Heart left ventricle (tissue), 16 donors: ENCODE measurements around the gene RTL9. TPM values are rescaled to one million over a fixed set of nuclear protein-coding genes. Genes with fewer than 3 reads are reported as not detected.
"Not testable (repeated sequence)": the region's sequence is repeated elsewhere in the genome, so short reads cannot be mapped to it uniquely, and the experiment has no call there.

Experiments used
- ATAC-seq, 4 donors: fragments of 200-7000 bp; cut with Tn5 transposase; one replicate each; pipeline ENCODE4 v1.9.1; 2020 to 2022; ENCODE audit warnings: moderate library complexity in 4 of 4, mild to moderate bottlenecking in 3 of 4, moderate number of reproducible peaks in 1 of 4
- DNase-seq, 5 donors: peaks; one replicate each; pipeline ENCODE4 v3.0.0-alpha.2; 2020
- H3K27ac ChIP-seq, 12 donors: fragments of 200-600 bp; sonication (generic) in 4 of 12; one replicate each; pipeline versions ENCODE4 v1.5.0 to v1.8.0; 2016 to 2022; ENCODE audit warnings: mild to moderate bottlenecking in 2 of 12
- H3K27me3 ChIP-seq, 9 donors: fragments of 200-600 bp; sonication (generic) in 2 of 9; one replicate each; pipeline versions ENCODE4 v1.5.1 to v1.8.0; 2016 to 2022; ENCODE audit warnings: mild to moderate bottlenecking in 3 of 9
- H3K36me3 ChIP-seq, 9 donors: fragments of 200-600 bp; sonication (generic) in 2 of 9; one replicate each; pipeline versions ENCODE4 v1.5.0 to v1.8.0; 2018 to 2022; ENCODE audit warnings: mild to moderate bottlenecking in 2 of 9
- H3K4me1 ChIP-seq, 12 donors: fragments of 200-600 bp; sonication (generic) in 4 of 12; one replicate each; pipeline versions ENCODE4 v1.5.0 to v1.8.0; 2016 to 2022; ENCODE audit warnings: mild to moderate bottlenecking in 3 of 12
- H3K4me3 ChIP-seq, 12 donors: fragments of 200-600 bp; sonication (generic) in 4 of 12; one replicate each; pipeline versions ENCODE4 v1.5.0 to v1.8.0; 2017 to 2022; ENCODE audit warnings: mild to moderate bottlenecking in 9 of 12, moderate library complexity in 4 of 12
- H3K9me3 ChIP-seq, 12 donors: fragments of 200-600 bp; sonication (generic) in 4 of 12; one replicate each; pipeline versions ENCODE4 v1.5.0 to v1.8.0; 2016 to 2022; ENCODE audit warnings: mild to moderate bottlenecking in 1 of 12
- POLR2A ChIP-seq, 2 donors: fragments of 450-650 bp; IDR thresholded peaks; one replicate each; pipeline ENCODE4 v1.6.1; 2017; ENCODE audit warnings: antibody characterized with exemption in 2 of 2, mild to moderate bottlenecking in 2 of 2, moderate library complexity in 2 of 2
- WGBS, 4 donors: extraction: QIAGEN DNeasy Blood & Tissue Kit in 2 of 4; methylation state at CpG; one replicate each; pipeline versions ENCODE4 v1.1.5 to v1.1.7; 2013 to 2018; 5-methylcytosine and 5-hydroxymethylcytosine counted together
- intact Hi-C, 10 donors: fragments of 100-400 bp; cut with DNase I; formaldehyde crosslinking; loops; one replicate each; pipeline versions ENCODE4 v1.11.1 to v1.14.2; 2022
- polyA plus RNA-seq, 2 donors: library from polyadenylated mRNA; stranded (reverse); fragments of 200-250 nt; gene quantifications; one replicate each; pipeline ENCODE4 v1.2.3, GENCODE V29; 2013
- total RNA-seq, 9 donors: library from RNA; depleted of rRNA in 2 of 9; stranded (reverse); fragments of >200 nt in 2 of 9; fragmentation: NEBNext Ultra II Directional in 3 of 9; extraction: Animal tissue kit (Norgen Biotek cat#: 25700) in 3 of 9; gene quantifications; one replicate each; pipeline versions ENCODE4 v1.1.0 to v1.2.4, GENCODE V29; 2016 to 2023
- TF ChIP-seq, protein P1 (sequence below), 12 donors: fragments of 200-600 bp; sonication (generic) in 4 of 12; IDR thresholded peaks; one replicate each; pipeline versions ENCODE4 v1.5.0 to v1.8.0; 2018 to 2022; ENCODE audit warnings: antibody characterized with exemption in 12 of 12, mild to moderate bottlenecking in 5 of 12
- donor health status: ischemic (EF 13 %, LVEDD 7.1; RV severe dilation, severe dysfunction).
- donor health status: healthy with polysubstance abuse.
- donor health status: DM: no; HTN: yes; CAD: no.
- donor health status: DM: no; HTN: no; CAD: no.
- donor health status: ischemic (EF 25% LVEDD 6.9; RV normal size, moderate dysfunction).
- donor health status: ischemic (EF 25% LVEDD 5.7; RV mildly dilated, moderate dysfunction).
- donor health status: healthy.
- donor health status: DM: yes; HTN: yes; CAD: no.
- donor health status: ischemic (EF 35%, LVEDD 5.7; RV mildly dilated, moderate dysfunction).
- donor health status: nonischemic (EF 11% LVEDD 7.7; RV severe dilation, severe dysfunction).
- donor health status: DM: yes; HTN: yes; CAD: no.
- donor health status: PGD.
- donor health status: ischemic (EF 29% LVEDD 5.4; RV normal size, mild dysfunction).
- donor health status: nonischemic (EF 23%, LVEDD 6.1; RV moderate dilation, normal function).

Gene RTL9
- total and polyA plus RNA-seq, 11 donors = 0.15 to 2.0 (median 0.65) TPM

DNA sequence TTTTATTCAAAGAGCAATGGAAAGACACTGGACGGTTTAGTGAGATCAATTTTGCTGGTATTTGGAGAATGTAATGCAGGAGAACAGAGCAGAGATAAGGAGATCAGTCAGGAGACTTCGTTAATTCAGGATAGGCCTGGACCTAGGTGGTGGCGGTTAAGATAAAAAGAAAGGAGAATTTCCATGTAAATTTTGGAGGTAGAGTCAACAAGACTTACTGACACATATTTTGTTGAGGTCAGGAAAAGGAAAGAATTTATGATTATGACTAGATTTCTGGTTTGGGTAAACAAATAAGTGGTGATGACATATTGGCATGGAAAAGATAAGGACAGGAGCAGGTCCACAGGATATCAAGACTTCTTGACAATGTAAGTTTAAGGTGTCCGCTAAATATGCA lies 31.9 kb upstream of the RTL9 start:
- WGBS, 4 donors = 72 to 89% (median 82%) methylated on average over 4 of the region's 4 CpGs
- H3K4me3 ChIP-seq = no peak overlapping the region
- intact Hi-C loops = loop anchor here in 1 of 10 donors (10.0 kb wide), 1 partner anchor 162 kb away; no protein-coding TSS in a partner anchor
- ATAC-seq (no peak), DNase-seq (no peak)
- peaks cover 0 to 4% (median 0%) of the 10 kb centered on the region in 12 donors for H3K4me1 ChIP-seq
- no peak overlapping the region for H3K27ac ChIP-seq
- H3K27me3 ChIP-seq = no peaks in the 10 kb centered on the region
- peaks cover 0 to 11% (median 0%) of the 10 kb centered on the region in 12 donors for H3K9me3 ChIP-seq
- no peaks in the 10 kb centered on the region for H3K36me3 ChIP-seq
- no peak for TF ChIP-seq POLR2A (IDR thresholded peaks at IDR 0.05)
- TF ChIP-seq, protein P1, sequence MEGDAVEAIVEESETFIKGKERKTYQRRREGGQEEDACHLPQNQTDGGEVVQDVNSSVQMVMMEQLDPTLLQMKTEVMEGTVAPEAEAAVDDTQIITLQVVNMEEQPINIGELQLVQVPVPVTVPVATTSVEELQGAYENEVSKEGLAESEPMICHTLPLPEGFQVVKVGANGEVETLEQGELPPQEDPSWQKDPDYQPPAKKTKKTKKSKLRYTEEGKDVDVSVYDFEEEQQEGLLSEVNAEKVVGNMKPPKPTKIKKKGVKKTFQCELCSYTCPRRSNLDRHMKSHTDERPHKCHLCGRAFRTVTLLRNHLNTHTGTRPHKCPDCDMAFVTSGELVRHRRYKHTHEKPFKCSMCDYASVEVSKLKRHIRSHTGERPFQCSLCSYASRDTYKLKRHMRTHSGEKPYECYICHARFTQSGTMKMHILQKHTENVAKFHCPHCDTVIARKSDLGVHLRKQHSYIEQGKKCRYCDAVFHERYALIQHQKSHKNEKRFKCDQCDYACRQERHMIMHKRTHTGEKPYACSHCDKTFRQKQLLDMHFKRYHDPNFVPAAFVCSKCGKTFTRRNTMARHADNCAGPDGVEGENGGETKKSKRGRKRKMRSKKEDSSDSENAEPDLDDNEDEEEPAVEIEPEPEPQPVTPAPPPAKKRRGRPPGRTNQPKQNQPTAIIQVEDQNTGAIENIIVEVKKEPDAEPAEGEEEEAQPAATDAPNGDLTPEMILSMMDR (IDR thresholded peaks at IDR 0.05) = no peak

DNA sequence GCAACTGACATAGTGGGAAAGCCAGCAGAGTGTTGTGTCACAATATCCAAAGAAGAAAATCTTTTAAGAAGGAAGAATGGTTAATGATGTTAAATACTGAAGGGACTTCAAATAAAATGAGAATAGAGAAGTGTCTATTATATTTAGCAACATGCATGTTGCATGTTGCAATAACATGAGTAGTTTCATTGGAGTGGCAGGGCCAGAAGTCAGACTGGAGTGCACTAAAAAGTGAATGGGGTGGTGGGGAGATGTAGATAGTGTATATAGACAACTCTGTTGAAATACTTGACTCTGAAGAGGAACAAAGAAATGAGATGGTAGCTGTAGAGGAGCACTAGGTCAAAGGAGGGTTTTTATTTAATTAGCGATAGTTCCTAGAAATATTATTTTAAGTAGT lies 31.3 kb upstream of the RTL9 start:
- 87 to 98% (median 91%) methylated on average over 1 of the region's 1 CpG for WGBS, 4 donors
- H3K36me3 ChIP-seq = no peaks in the 10 kb centered on the region
- H3K27me3 ChIP-seq = no peaks in the 10 kb centered on the region
- peaks cover 0 to 4% (median 0%) of the 10 kb centered on the region in 12 donors for H3K4me1 ChIP-seq
- TF ChIP-seq, protein P1 (IDR thresholded peaks at IDR 0.05) = no peak
- TF ChIP-seq POLR2A (IDR thresholded peaks at IDR 0.05) = no peak
- H3K4me3 ChIP-seq = no peak overlapping the region
- DNase-seq (no peak), ATAC-seq (no peak)
- peaks cover 0 to 11% (median 0%) of the 10 kb centered on the region in 12 donors for H3K9me3 ChIP-seq
- H3K27ac ChIP-seq = no peak overlapping the region
- intact Hi-C loops = loop anchor here in 1 of 10 donors (10.0 kb wide), 1 partner anchor 163 kb away; no protein-coding TSS in a partner anchor

DNA sequence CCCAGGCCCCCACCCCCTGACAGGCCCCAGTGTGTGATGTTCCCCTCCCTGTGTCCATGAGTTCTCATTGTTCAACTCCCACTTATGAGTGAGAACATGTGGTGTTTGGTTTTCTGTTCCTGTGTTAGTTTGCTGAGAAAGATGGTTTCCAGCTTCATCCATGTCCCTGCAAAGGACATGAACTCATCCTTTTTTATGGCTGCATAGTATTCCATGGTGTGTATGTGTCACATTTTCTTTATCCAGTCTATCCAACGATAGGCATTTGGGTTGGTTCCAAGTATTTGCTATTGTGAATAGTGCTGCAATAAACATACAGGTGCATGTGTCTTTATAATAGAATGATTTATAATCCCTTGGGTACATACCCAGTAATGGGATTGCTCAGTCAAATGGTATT lies 30.0 kb upstream of the RTL9 start:
- WGBS, 4 donors = 72 to 93% (median 91%) methylated on average over 1 of the region's 1 CpG
- intact Hi-C loops = loop anchor here in 1 of 10 donors (10.0 kb wide), 1 partner anchor 164 kb away; no protein-coding TSS in a partner anchor
- H3K27ac ChIP-seq, H3K36me3 ChIP-seq, DNase-seq, H3K4me1 ChIP-seq, H3K27me3 ChIP-seq, ATAC-seq, H3K4me3 ChIP-seq: not testable (repeated sequence)
- H3K9me3 ChIP-seq = peaks cover 0 to 11% (median 0%) of the 10 kb centered on the region in 12 donors

DNA sequence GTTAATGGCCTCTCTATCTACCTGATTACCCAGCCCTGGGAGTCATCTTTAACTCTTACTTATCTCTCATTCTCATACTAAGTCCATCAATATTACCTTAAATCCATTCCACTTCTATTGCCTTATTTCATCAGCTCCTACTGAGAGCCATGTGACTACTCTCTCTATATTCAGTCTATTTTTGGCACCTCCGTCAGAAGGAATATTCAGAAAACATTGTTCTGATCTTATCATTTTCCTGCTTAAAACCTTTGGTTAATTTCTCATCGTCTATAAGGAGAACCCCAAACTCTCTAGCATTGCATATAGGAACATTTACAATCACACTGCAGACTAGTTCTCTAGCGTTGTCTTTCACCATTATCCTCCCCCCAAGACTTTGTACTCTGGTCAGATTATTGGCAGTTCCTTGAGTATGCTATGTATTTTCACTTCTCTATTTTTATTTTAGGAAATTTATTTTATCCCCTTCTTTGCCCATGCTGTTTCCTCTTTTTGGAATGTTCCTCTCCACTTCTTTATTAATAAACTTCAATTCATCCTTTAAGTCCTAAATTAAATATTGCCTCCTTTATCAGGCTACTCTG lies 27.1 kb upstream of the RTL9 start:
- intact Hi-C loops = loop anchor here in 1 of 10 donors (10.0 kb wide), 1 partner anchor 157 kb away; no protein-coding TSS in a partner anchor
- 53 to 66% (median 59%) methylated on average over 3 of the region's 3 CpGs for WGBS, 4 donors
- H3K9me3 ChIP-seq = peaks cover 0 to 1% (median 0%) of the 10 kb centered on the region in 12 donors
- no peak for TF ChIP-seq POLR2A (IDR thresholded peaks at IDR 0.05)
- TF ChIP-seq, protein P1 (IDR thresholded peaks at IDR 0.05) = no peak
- H3K4me1 ChIP-seq = peaks cover 0 to 4% (median 0%) of the 10 kb centered on the region in 12 donors
- peaks cover 0 to 10% (median 0%) of the 10 kb centered on the region in 9 donors for H3K27me3 ChIP-seq
- no peak overlapping the region for H3K27ac ChIP-seq
- no peak overlapping the region for H3K4me3 ChIP-seq
- ATAC-seq (no peak), DNase-seq (no peak)
- no peaks in the 10 kb centered on the region for H3K36me3 ChIP-seq

DNA sequence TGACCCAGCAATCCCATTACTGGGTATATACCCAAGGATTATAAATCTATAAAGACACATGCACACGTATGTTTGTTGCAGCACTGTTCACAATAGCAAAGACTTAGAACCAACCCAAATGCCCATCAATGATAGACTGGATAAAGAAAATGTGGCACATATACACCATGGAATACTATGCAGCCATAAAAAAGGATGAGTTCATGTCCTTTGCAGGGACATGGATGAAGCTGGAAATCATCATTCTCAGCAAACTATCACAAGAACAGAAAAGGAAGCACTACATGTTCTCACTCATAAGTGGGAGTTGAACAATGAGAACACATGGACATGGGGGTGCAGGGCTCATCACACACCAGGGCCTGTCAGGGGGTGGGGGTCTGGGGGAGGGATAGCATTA lies 25.2 kb upstream of the RTL9 start:
- ATAC-seq, DNase-seq, H3K9me3 ChIP-seq, H3K4me3 ChIP-seq, H3K27ac ChIP-seq, H3K4me1 ChIP-seq, H3K36me3 ChIP-seq: not testable (repeated sequence)
- 88 to 100% (median 93%) methylated on average over 1 of the region's 1 CpG for WGBS, 4 donors
- peaks cover 0 to 10% (median 0%) of the 10 kb centered on the region in 9 donors for H3K27me3 ChIP-seq
- intact Hi-C loops = loop anchor here in 1 of 10 donors (10.0 kb wide), 1 partner anchor 159 kb away; no protein-coding TSS in a partner anchor
